Stimulated activated CD4-positive, alpha-beta T cell treated with anti-CD3 and anti-CD28 coated beads, Interleukin-2, amount 100 ng/mL, for 4 hours (primary cell): ENCODE results near the gene GABRB2.

Experiments
- DNase-seq: peaks from one replicate; pipeline ENCODE4 v3.0.0-alpha.2; 2020; ENCODE audit warnings: low read depth

Gene GABRB2

GRCh38 chr5:161387121-161387520 is 159.4 kb downstream of the GABRB2 start:
- no peak for DNase-seq

- DNase-seq, result no peak
These were observed 161.5 kb downstream of the GABRB2 start for GRCh38 chr5:161385027-161385426.

GRCh38 chr5:161382685-161383084 is 163.8 kb downstream of the GABRB2 start:
- DNase-seq, result no peak

- DNase-seq, result no peak
These were observed 166.0 kb downstream of the GABRB2 start for GRCh38 chr5:161380486-161380885.

GRCh38 chr5:161378701-161379100 is 167.8 kb downstream of the GABRB2 start:
- no peak for DNase-seq

- no peak for DNase-seq
These were observed 170.5 kb downstream of the GABRB2 start for GRCh38 chr5:161376034-161376433.

- DNase-seq, result no peak
These were observed 173.2 kb downstream of the GABRB2 start for GRCh38 chr5:161373345-161373707.

- no peak for DNase-seq
These were observed 173.7 kb downstream of the GABRB2 start for GRCh38 chr5:161372682-161373344.

GRCh38 chr5:161369022-161369421 is 177.5 kb downstream of the GABRB2 start:
- DNase-seq, result no peak

GRCh38 chr5:161358446-161358845 is 188.1 kb downstream of the GABRB2 start:
- DNase-seq, result no peak

- DNase-seq, result no peak
These were observed 202.3 kb downstream of the GABRB2 start for GRCh38 chr5:161344234-161344633.

GRCh38 chr5:161342886-161343285 is 203.6 kb downstream of the GABRB2 start:
- no peak for DNase-seq

GRCh38 chr5:161340012-161340411 is 206.5 kb downstream of the GABRB2 start:
- no peak for DNase-seq

GRCh38 chr5:161333194-161333880 is 213.2 kb downstream of the GABRB2 start:
- no peak for DNase-seq

GRCh38 chr5:161332343-161332742 is 214.2 kb downstream of the GABRB2 start:
- no peak for DNase-seq

GRCh38 chr5:161314033-161314432 is 232.5 kb downstream of the GABRB2 start:
- no peak for DNase-seq

- no peak for DNase-seq
These were observed 233.6 kb downstream of the GABRB2 start for GRCh38 chr5:161312882-161313281.

- DNase-seq, result no peak
These were observed 234.6 kb downstream of the GABRB2 start for GRCh38 chr5:161311965-161312364.

GRCh38 chr5:161311146-161311708 is 235.3 kb downstream of the GABRB2 start:
- DNase-seq, result no peak

- no peak for DNase-seq
These were observed 240.1 kb downstream of the GABRB2 start for GRCh38 chr5:161306351-161306995.

GRCh38 chr5:161305601-161306000 is 240.9 kb downstream of the GABRB2 start:
- DNase-seq, result no peak

- no peak for DNase-seq
These were observed 244.0 kb downstream of the GABRB2 start for GRCh38 chr5:161302559-161302958.

GRCh38 chr5:161301586-161301985 is 244.9 kb downstream of the GABRB2 start:
- DNase-seq, result no peak
